Right lobe of liver (tissue), 6 donors: ENCODE results near the gene DGKI. TPM values are rescaled to one million over a fixed set of nuclear protein-coding genes. Genes with fewer than 3 reads are reported as not detected.

Experiments used
- ATAC-seq, 4 donors: fragments of 200-7000 bp; cut with Tn5 transposase; one replicate each; pipeline ENCODE4 v1.9.1; 2020; ENCODE audit warnings: mild to moderate bottlenecking in 4 of 4, moderate library complexity in 4 of 4
- DNase-seq, 3 donors: peaks; one replicate each; pipeline ENCODE4 v3.0.0-alpha.2; 2020
- H3K27ac ChIP-seq, 3 donors: fragments of 200-600 bp; one replicate each; pipeline ENCODE4 v1.8.0; 2022
- H3K27me3 ChIP-seq, 2 donors: fragments of 200-600 bp; one replicate each; pipeline ENCODE4 v1.8.0; 2022
- H3K36me3 ChIP-seq, 4 donors: fragments of 200-600 bp; sonication (generic) in 1 of 4; one replicate each; pipeline versions ENCODE4 v1.5.1 to v1.8.0; 2017 to 2022; ENCODE audit warnings: control low read depth in 1 of 4
- H3K4me1 ChIP-seq, 4 donors: fragments of 200-600 bp; sonication (generic) in 1 of 4; one replicate each; pipeline versions ENCODE4 v1.5.1 to v1.8.0; 2017 to 2022; ENCODE audit warnings: control low read depth in 1 of 4
- H3K4me3 ChIP-seq, 3 donors: fragments of 200-600 bp; one replicate each; pipeline ENCODE4 v1.8.0; 2022
- H3K9me3 ChIP-seq, 4 donors: fragments of 200-600 bp; sonication (generic) in 1 of 4; one replicate each; pipeline versions ENCODE4 v1.5.1 to v1.8.0; 2017 to 2022; ENCODE audit warnings: control low read depth in 1 of 4
- POLR2A ChIP-seq: fragments of 450-650 bp; IDR thresholded peaks from one replicate; pipeline ENCODE4 v1.6.1; 2017; ENCODE audit warnings: antibody characterized with exemption, mild to moderate bottlenecking
- WGBS: methylation state at CpG from one replicate; pipeline ENCODE4 v1.1.6; 2018; ENCODE audit warnings: low coverage, low lambda C conversion rate; ENCODE audit not compliant: insufficient coverage; ENCODE audit errors: missing lambda C conversion rate; 5-methylcytosine and 5-hydroxymethylcytosine counted together
- intact Hi-C, 2 donors: fragments of 100-400 bp; cut with DNase I; formaldehyde crosslinking; loops; one replicate each; pipeline versions ENCODE4 v1.11.2 to v1.14.1; 2022
- total RNA-seq, 6 experiments: library from RNA; depleted of rRNA in 2 of 6; stranded (reverse); fragments of >200 nt in 2 of 6; fragmentation: NEBNext Ultra II Directional in 3 of 6; extraction: Animal tissue kit (Norgen Biotek cat#: 25700) in 3 of 6; gene quantifications; one replicate each; pipeline versions ENCODE4 v1.1.0 to v1.2.4, GENCODE V29; 2016 to 2023
- TF ChIP-seq, protein P1 (sequence below), 4 donors: fragments of 200-600 bp in 3 of 4; fragments of 450-650 bp in 1 of 4; IDR thresholded peaks; one replicate each; pipeline versions ENCODE4 v1.5.1 to v1.8.0; 2016 to 2022; ENCODE audit warnings: antibody characterized with exemption in 4 of 4, mild to moderate bottlenecking in 2 of 4
- donor health status: DM: no; HTN: yes; CAD: no.
- donor health status: DM: no; HTN: no; CAD: no.
- donor health status: DM: no; HTN: no; CAD: no.
- donor health status: DM: no; HTN: yes; CAD: no.
- donor health status: DM: no; HTN: yes; CAD: no.

DGKI gene
- total RNA-seq, 6 experiments from 2014 or later: 0.05 to 0.35 (median 0.06) TPM; not detected in 1

DNA sequence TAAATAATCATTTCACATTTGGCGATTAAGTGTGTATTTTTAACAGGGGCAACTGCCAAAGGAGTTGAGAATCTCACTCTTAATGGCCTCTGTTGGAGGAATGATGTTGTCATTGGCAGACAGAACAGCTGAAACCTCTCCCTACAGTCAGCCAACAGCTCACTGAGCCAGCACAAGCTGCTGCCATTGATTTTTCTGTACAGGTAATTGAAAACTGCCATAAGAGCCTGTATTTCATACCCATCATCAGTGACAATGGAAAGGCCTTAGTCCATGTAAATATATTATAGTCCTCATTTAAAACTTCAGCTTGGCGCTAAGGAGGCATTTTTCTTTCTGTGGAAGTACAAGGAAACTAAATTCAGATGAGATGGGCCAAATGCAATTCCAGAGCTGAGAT, 475.2 kb downstream of the DGKI start:
- intact Hi-C loops: no loop called here
- 66% methylated on average over 2 of the region's 2 CpGs for WGBS
- no peaks in the 10 kb centered on the region for H3K27me3 ChIP-seq
- TF ChIP-seq, protein P1, sequence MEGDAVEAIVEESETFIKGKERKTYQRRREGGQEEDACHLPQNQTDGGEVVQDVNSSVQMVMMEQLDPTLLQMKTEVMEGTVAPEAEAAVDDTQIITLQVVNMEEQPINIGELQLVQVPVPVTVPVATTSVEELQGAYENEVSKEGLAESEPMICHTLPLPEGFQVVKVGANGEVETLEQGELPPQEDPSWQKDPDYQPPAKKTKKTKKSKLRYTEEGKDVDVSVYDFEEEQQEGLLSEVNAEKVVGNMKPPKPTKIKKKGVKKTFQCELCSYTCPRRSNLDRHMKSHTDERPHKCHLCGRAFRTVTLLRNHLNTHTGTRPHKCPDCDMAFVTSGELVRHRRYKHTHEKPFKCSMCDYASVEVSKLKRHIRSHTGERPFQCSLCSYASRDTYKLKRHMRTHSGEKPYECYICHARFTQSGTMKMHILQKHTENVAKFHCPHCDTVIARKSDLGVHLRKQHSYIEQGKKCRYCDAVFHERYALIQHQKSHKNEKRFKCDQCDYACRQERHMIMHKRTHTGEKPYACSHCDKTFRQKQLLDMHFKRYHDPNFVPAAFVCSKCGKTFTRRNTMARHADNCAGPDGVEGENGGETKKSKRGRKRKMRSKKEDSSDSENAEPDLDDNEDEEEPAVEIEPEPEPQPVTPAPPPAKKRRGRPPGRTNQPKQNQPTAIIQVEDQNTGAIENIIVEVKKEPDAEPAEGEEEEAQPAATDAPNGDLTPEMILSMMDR (IDR thresholded peaks at IDR 0.05): no peak
- TF ChIP-seq POLR2A: no peak
- H3K9me3 ChIP-seq: no peaks in the 10 kb centered on the region
- no peaks in the 10 kb centered on the region for H3K36me3 ChIP-seq
- H3K27ac ChIP-seq: no peak overlapping the region
- no peak overlapping the region for H3K4me3 ChIP-seq
- DNase-seq (no peak), ATAC-seq (no peak)
- no peaks in the 10 kb centered on the region for H3K4me1 ChIP-seq

DNA sequence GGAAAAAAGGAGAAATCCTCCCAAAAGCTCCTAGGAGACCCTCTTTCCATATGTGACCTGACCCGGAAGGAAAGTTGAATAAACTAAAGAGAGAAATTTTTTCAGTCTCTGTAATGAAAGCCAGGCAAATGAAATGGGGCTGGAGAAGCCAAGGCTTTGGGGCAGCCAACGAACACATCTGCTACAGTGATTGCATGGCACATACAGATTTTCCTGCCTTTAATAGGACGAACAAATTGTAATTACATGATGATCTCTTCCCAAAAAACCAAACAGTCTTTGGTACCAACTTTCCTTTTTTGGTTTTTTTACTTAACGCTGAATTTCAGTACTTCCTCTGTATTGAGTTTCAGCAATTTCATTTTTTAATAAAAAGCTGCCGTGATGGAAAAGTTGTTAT, 479.8 kb downstream of the DGKI start:
- 52% methylated on average over 5 of the region's 5 CpGs for WGBS
- ATAC-seq (no peak), DNase-seq (no peak)
- Histone ChIP-seq H3K27me3 (no peaks in the 10 kb centered on the region), H3K4me3 (no peak overlapping the region), H3K4me1 (no peaks in the 10 kb centered on the region), H3K36me3 (no peaks in the 10 kb centered on the region), H3K9me3 (no peaks in the 10 kb centered on the region), H3K27ac (no peak overlapping the region)
- intact Hi-C loops: no loop called here
- TF ChIP-seq, protein P1 (IDR thresholded peaks at IDR 0.05): no peak
- TF ChIP-seq POLR2A: no peak

DNA sequence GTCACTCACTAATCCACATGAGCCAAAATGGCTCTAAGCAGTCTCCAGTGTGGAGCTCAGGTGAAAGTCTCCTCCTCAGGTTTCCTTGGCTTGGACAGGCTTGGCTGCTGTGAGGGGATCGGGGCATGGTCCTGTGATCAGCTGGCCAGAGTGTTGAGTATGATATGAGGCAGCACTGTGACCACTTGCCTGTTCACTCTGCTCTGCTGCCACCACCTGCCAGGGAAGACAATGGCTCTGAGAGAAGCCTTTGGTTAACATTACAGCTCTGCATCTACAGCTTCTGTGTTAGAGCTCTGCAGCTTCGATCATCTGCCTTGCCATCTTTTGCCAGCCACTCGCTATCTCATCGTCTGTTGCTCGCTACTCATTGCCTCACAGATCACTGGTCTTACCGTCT, 483.1 kb downstream of the DGKI start:
- Histone ChIP-seq H3K9me3 (no peaks in the 10 kb centered on the region), H3K27me3 (no peaks in the 10 kb centered on the region), H3K4me3 (no peak overlapping the region), H3K36me3 (no peaks in the 10 kb centered on the region), H3K4me1 (no peaks in the 10 kb centered on the region), H3K27ac (no peak overlapping the region)
- ATAC-seq (peak in 2 of 4 donors; percentile 40 to 56), DNase-seq (no peak)
- TF ChIP-seq, protein P1 (IDR thresholded peaks at IDR 0.05): no peak
- no peak for TF ChIP-seq POLR2A
- 87% methylated on average over 5 of the region's 6 CpGs for WGBS
- intact Hi-C loops: no loop called here

DNA sequence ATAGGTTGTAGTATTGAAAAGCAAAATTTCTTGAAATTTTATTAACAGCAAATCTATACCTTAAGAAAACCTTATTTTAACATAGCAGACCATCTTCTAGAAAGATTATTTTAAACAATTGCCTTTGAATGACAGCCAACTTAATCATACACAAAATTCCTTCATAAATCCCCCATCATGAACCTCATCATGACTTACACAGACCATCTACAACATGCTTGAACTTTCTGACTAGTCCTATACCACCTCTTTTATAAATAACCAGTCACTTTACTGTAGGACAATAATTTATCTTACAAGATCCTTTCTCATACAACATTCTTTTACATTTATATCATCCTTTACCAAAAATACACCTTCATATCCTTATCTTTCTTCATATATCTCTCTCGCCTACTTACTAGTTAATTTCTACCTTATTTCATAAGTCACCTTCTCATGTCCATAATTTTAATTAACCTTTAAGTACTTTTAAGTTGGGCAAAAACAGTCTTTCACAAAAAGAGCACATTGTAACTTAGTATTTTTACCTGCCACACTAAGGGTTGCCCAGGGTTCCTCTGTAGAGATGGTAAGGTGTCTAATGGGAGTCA, 486.6 kb downstream of the DGKI start:
- intact Hi-C loops: no loop called here
- H3K27ac ChIP-seq: no peak overlapping the region
- no peak for ATAC-seq
- no peak for DNase-seq
- H3K4me1 ChIP-seq: no peaks in the 10 kb centered on the region
- no peak overlapping the region for H3K4me3 ChIP-seq
- WGBS: 35% methylated on average over 1 of the region's 1 CpG
- no peaks in the 10 kb centered on the region for H3K27me3 ChIP-seq
- no peak for TF ChIP-seq POLR2A
- TF ChIP-seq, protein P1 (IDR thresholded peaks at IDR 0.05): no peak
- no peaks in the 10 kb centered on the region for H3K36me3 ChIP-seq
- no peaks in the 10 kb centered on the region for H3K9me3 ChIP-seq

DNA sequence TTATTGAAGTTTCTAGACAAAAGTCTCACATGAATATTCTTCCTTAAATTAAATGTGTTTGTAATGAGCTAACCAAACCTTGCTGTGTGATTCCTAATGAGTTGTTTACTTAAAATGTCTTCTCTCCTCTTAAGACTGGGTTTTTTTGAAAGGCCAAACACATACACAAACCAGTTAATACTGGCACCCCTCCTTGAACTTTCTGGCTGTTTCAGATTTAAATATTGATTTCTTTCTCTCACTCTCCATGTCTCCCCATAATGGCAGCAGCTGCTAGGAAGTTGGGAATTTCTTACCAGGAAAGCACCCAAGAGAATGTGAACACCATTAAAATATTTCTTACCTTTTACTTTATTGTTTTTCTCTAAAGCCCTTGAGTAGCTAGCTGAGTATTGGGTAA, 491.8 kb downstream of the DGKI start:
- Histone ChIP-seq H3K27ac (no peak overlapping the region), H3K36me3 (no peaks in the 10 kb centered on the region), H3K27me3 (no peaks in the 10 kb centered on the region), H3K9me3 (no peaks in the 10 kb centered on the region), H3K4me3 (no peak overlapping the region), H3K4me1 (no peaks in the 10 kb centered on the region)
- intact Hi-C loops: no loop called here
- ATAC-seq (no peak), DNase-seq (no peak)
- TF ChIP-seq POLR2A: no peak
